RWPE2 (cell line): ENCODE results near the gene NEUROG3.

Experiments
- ATAC-seq: fragments of 200-7000 bp; cut with Tn5 transposase; 3 replicates; pipeline ENCODE4 v1.9.1; 2021; ENCODE audit warnings: low read depth
- DNase-seq: peaks from one replicate; pipeline ENCODE4 v3.0.0-alpha.2; 2020; ENCODE audit warnings: low spot score
- H3K27ac ChIP-seq: fragments of 450-650 bp; 2 replicates; pipeline ENCODE4 v1.5.1; 2017; ENCODE audit warnings: mild to moderate bottlenecking; ENCODE audit not compliant: poor library complexity, severe bottlenecking
- H3K27me3 ChIP-seq: fragments of 250-450 bp; sonication (Bioruptor Pico); 2 replicates; pipeline ENCODE4 v1.5.1; 2021; ENCODE audit warnings: mild to moderate bottlenecking, moderate library complexity; ENCODE audit not compliant: insufficient read depth, poor library complexity, severe bottlenecking
- H3K36me3 ChIP-seq: fragments of 250-450 bp; sonication (Bioruptor Pico); 2 replicates; pipeline ENCODE4 v1.5.1; 2020; ENCODE audit warnings: low read depth, mild to moderate bottlenecking, moderate library complexity
- H3K4me1 ChIP-seq: fragments of 250-450 bp; sonication (Bioruptor Pico); 2 replicates; pipeline ENCODE4 v1.5.1; 2021; ENCODE audit warnings: mild to moderate bottlenecking, moderate library complexity; ENCODE audit not compliant: insufficient read depth, poor library complexity, severe bottlenecking
- H3K4me3 ChIP-seq: fragments of 250-450 bp; sonication (Bioruptor Pico); 2 replicates; pipeline ENCODE4 v1.5.1; 2021; ENCODE audit warnings: mild to moderate bottlenecking, moderate library complexity; ENCODE audit not compliant: severe bottlenecking
- H3K9me3 ChIP-seq: fragments of 250-450 bp; sonication (Bioruptor Pico); 2 replicates; pipeline ENCODE4 v1.5.1; 2021; ENCODE audit warnings: mild to moderate bottlenecking, moderate library complexity; ENCODE audit not compliant: severe bottlenecking
- TF ChIP-seq, protein P1 (sequence below): fragments of 450-650 bp; IDR thresholded peaks from one replicate; pipeline ENCODE4 v1.5.1; 2017; ENCODE audit warnings: mild to moderate bottlenecking, moderate library complexity; ENCODE audit not compliant: poor library complexity, severe bottlenecking

NEUROG3 gene

GRCh38 chr10:69573056-69573806, at the start of gene NEUROG3:
NEUROG3 (minus strand) TSS chr10:69573422; CDS start chr10:69573043, 379 bp downstream.
- Histone ChIP-seq H3K9me3 (no peaks in the 10 kb centered on the region), H3K27ac (no peak within 1 kb of the TSS), H3K27me3 (peaks cover 100% of the 10 kb centered on the region), H3K4me3 (no peak within 1 kb of the TSS), H3K36me3 (no peaks in the 10 kb centered on the region), H3K4me1 (no peaks in the 10 kb centered on the region)
- TF ChIP-seq, protein P1, sequence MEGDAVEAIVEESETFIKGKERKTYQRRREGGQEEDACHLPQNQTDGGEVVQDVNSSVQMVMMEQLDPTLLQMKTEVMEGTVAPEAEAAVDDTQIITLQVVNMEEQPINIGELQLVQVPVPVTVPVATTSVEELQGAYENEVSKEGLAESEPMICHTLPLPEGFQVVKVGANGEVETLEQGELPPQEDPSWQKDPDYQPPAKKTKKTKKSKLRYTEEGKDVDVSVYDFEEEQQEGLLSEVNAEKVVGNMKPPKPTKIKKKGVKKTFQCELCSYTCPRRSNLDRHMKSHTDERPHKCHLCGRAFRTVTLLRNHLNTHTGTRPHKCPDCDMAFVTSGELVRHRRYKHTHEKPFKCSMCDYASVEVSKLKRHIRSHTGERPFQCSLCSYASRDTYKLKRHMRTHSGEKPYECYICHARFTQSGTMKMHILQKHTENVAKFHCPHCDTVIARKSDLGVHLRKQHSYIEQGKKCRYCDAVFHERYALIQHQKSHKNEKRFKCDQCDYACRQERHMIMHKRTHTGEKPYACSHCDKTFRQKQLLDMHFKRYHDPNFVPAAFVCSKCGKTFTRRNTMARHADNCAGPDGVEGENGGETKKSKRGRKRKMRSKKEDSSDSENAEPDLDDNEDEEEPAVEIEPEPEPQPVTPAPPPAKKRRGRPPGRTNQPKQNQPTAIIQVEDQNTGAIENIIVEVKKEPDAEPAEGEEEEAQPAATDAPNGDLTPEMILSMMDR: no peak
- ATAC-seq (peak; percentile 26; the same call in 1 of the 3 replicates), DNase-seq (no peak)

DNA sequence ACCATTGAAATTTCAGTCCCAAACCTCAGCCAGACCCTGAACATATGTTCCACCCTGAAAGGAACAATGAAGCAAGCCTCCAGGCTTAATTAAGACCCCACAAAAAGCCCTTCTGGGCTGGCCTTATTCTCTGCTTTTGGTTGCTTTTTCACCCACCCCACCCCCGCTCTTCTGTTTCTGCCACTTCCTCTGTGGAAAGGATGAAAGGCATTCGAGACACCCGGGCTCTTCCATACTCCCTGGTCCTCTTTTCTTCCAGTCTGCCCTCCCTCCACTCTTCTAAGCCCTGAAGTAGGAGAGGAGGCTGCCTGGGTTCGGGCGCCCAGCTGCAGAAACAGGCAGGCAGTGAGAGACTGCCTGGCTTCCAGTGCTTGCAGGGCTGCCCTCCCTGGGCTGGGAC, 47.4 kb upstream of the NEUROG3 start:
- TF ChIP-seq, protein P1: no peak
- ATAC-seq (no peak), DNase-seq (no peak)
- H3K36me3 ChIP-seq: no peaks in the 10 kb centered on the region
- no peak overlapping the region for H3K27ac ChIP-seq
- H3K9me3 ChIP-seq: no peaks in the 10 kb centered on the region
- H3K4me1 ChIP-seq: no peaks in the 10 kb centered on the region
- peaks cover 7% of the 10 kb centered on the region for H3K27me3 ChIP-seq
- H3K4me3 ChIP-seq: no peak overlapping the region

- TF ChIP-seq, protein P1: no peak
- Histone ChIP-seq H3K4me1 (no peaks in the 10 kb centered on the region), H3K4me3 (no peak overlapping the region), H3K27ac (no peak overlapping the region), H3K9me3 (no peaks in the 10 kb centered on the region), H3K27me3 (peaks cover 4% of the 10 kb centered on the region), H3K36me3 (no peaks in the 10 kb centered on the region)
- DNase-seq: no peak
- ATAC-seq: no peak
Observed at GRCh38 chr10:69619626-69620025, 46.4 kb upstream of the NEUROG3 start.

DNA sequence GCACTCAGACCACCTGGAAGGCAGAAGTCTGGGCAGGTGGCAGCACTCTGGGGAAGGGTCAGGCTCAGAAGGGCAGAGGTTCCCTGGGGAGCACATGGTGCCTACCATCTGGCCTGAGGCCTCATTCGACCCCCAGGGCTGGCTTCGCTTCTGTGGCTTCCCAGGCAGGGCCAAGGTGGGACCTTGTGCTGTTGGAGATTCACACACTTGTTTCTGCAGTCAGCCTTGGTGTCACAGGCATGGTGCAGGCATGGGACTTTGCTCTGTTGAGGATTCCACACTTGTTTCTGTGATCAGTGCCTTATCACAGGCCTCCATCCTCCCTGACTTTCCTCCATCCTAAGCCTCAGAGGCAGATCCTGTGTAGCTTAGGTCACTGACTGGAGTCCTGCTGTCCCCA, 45.5 kb upstream of the NEUROG3 start:
- H3K9me3 ChIP-seq: no peaks in the 10 kb centered on the region
- no peak overlapping the region for H3K27ac ChIP-seq
- peaks cover 3% of the 10 kb centered on the region for H3K27me3 ChIP-seq
- ATAC-seq: no peak
- H3K4me3 ChIP-seq: no peak overlapping the region
- no peak for DNase-seq
- no peaks in the 10 kb centered on the region for H3K36me3 ChIP-seq
- TF ChIP-seq, protein P1: no peak
- no peaks in the 10 kb centered on the region for H3K4me1 ChIP-seq

GRCh38 chr10:69616358-69616757, 43.1 kb upstream of the NEUROG3 start:
- TF ChIP-seq, protein P1: no peak
- Histone ChIP-seq H3K27ac (no peak overlapping the region), H3K27me3 (no peaks in the 10 kb centered on the region), H3K4me1 (no peaks in the 10 kb centered on the region), H3K4me3 (no peak overlapping the region), H3K36me3 (no peaks in the 10 kb centered on the region), H3K9me3 (no peaks in the 10 kb centered on the region)
- DNase-seq (no peak), ATAC-seq (no peak)
